Transverse colon (tissue), 4 donors: Measurements from ENCODE around the gene EYA2.

Experiments
- CTCF ChIP-seq, 5 experiments: fragments of 200-600 bp in 3 of 5; fragments of 450-650 bp in 2 of 5; sonication (generic) in 3 of 5; IDR thresholded peaks; 1 replicate in 2 of 5; 2 replicates in 3 of 5; pipeline ENCODE4 v1.5.1; 2016 to 2017; ENCODE audit warnings: antibody characterized with exemption in 5 of 5, inconsistent platforms in 3 of 5, mild to moderate bottlenecking in 2 of 5, moderate library complexity in 1 of 5
- EP300 ChIP-seq: sonication (generic); formaldehyde crosslinking; IDR thresholded peaks from one replicate; pipeline ENCODE4 v1.6.1; 2017; ENCODE audit warnings: antibody characterized with exemption, low read depth
- POLR2A ChIP-seq: fragments of 450-650 bp; IDR thresholded peaks from one replicate; pipeline ENCODE4 v1.6.1; 2016; ENCODE audit warnings: antibody characterized with exemption, mild to moderate bottlenecking, moderate library complexity
- POLR2AphosphoS5 ChIP-seq, 3 donors: sonication (generic); formaldehyde crosslinking; IDR thresholded peaks; one replicate each; pipeline ENCODE4 v1.6.1; 2016; ENCODE audit warnings: antibody characterized with exemption in 3 of 3

- TF ChIP-seq POLR2A (no peak), EP300 (no peak), POLR2AphosphoS5 (IDR thresholded peaks at IDR 0.05) (no peak), CTCF (IDR thresholded peaks at IDR 0.05) (no peak)
Observed at GRCh38 chr20:47086316-47086715, 191.7 kb downstream of the EYA2 start.
